ENCODE data around the gene GPX4.

GPX4 gene

DNA sequence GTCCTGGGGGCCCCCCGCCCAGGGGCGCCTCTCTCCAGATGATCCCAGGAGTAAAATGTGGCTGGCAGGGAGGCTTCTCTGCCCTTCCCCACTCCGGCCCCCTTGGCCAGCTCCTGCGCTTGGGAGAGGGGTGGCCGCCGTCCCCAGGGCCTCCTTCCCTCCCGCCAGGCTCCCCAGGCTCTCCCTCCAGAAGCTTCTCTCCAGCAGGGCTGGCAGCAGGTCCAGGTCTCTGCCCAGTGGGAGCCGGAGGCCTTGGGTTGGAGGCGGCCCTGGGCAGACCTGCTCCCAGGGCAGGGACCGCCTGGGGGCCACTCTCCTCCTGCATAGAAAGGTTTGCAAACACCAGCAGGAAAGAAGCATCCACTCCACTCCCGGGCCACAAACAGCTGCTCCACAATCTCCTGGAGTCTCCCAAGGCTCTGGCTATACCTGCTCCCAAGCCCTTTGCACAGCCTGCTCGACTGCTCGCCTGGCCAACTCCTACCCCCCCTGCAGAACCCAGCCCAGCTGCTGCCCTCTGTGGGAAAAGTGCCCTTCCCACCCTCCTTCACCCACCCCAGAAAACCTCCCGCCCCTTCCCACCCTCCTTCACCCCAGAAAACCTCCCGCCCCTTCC, 44.2 kb downstream of the GPX4 start:
- no peak overlapping the region for H3K4me3 ChIP-seq (ENCODE audit: low read depth, low read length)
- TF ChIP-seq, protein P1, sequence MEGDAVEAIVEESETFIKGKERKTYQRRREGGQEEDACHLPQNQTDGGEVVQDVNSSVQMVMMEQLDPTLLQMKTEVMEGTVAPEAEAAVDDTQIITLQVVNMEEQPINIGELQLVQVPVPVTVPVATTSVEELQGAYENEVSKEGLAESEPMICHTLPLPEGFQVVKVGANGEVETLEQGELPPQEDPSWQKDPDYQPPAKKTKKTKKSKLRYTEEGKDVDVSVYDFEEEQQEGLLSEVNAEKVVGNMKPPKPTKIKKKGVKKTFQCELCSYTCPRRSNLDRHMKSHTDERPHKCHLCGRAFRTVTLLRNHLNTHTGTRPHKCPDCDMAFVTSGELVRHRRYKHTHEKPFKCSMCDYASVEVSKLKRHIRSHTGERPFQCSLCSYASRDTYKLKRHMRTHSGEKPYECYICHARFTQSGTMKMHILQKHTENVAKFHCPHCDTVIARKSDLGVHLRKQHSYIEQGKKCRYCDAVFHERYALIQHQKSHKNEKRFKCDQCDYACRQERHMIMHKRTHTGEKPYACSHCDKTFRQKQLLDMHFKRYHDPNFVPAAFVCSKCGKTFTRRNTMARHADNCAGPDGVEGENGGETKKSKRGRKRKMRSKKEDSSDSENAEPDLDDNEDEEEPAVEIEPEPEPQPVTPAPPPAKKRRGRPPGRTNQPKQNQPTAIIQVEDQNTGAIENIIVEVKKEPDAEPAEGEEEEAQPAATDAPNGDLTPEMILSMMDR (IDR thresholded peaks at IDR 0.05; ENCODE audit: borderline replicate concordance, insufficient read depth, low read depth, low read length): no peak

DNA sequence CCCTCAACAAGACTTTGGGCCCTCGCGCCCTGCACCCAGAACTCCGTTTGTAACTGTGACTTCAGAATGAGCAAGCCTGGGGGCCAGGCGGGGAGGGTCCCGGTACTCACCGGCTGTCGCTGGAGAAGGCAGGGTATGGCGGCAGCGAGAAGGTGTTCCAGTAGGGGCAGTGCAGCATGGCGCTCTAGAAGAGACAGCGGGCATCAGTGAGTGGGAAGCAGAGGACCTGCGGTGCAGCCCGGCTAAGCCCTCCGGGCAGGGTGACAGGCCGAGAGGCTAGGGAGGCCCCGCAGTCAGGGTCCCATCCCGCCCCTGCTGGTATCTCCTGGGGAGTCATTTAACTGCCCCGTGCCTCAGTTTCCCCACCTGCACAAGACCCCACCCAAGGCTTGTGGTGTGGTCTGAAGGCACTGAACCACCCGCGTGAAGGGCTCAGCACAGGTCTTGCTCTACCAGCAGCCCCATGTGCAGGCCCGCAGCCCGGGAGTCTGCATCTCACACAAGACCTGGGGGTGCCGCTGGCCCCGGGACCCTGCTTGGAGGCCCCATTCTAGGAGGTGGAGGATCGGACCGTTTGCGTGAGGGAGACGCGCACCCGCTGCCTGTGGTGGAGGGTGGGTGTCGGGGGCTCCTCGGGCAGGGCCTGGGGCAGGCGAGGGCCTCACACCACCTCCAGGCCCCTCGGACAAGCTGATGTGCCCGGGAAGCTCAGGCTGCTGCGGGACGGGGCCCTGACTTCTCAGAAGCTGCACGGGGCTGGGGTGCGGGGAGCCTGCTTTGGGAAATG, 45.7 kb downstream of the GPX4 start:
- TF ChIP-seq, protein P1 (IDR thresholded peaks at IDR 0.05; ENCODE audit: borderline replicate concordance, insufficient read depth, low read depth, low read length): no peak

DNA sequence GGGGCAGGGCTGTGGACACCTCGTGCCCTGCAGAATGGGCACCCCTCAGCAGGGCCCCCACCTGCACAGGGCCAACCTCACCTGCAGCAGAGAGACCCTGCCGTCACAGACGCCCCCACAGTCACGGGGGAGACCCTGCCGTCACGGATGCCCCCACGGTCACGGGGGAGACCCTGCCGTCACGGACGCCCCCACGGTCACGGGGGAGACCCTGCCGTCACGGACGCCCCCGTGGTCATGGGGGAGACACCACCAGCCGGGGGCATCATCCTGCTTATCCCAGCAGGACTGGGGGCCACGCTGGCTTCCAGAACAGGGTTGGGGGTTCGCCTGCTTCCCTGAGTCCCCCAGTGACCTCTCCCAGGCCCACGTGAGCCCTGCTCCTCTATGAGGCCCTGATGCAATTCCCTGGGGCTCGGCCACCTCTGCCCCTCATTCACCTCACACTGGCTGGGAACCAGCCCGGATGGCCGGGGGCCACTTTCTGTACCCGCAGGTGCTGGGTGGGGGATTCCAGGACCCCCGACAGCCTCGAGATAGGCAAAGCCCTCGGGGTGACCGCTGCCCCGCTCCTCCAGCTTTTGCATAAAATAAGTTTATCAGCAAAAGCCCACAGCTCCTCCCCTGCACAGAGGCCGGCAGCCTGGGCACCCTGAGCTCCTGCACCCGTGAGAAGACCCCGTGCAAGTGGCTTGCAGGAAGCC, 46.7 kb downstream of the GPX4 start:
- H3K4me3 ChIP-seq (ENCODE audit: low read depth, low read length): no peak overlapping the region
- TF ChIP-seq, protein P1 (IDR thresholded peaks at IDR 0.05; ENCODE audit: borderline replicate concordance, insufficient read depth, low read depth, low read length): no peak

More for the DNA sequence above, 45.7 kb downstream of the GPX4 start:
- no peak overlapping the region for H3K4me3 ChIP-seq (ENCODE audit: low read depth, low read length)

DNA sequence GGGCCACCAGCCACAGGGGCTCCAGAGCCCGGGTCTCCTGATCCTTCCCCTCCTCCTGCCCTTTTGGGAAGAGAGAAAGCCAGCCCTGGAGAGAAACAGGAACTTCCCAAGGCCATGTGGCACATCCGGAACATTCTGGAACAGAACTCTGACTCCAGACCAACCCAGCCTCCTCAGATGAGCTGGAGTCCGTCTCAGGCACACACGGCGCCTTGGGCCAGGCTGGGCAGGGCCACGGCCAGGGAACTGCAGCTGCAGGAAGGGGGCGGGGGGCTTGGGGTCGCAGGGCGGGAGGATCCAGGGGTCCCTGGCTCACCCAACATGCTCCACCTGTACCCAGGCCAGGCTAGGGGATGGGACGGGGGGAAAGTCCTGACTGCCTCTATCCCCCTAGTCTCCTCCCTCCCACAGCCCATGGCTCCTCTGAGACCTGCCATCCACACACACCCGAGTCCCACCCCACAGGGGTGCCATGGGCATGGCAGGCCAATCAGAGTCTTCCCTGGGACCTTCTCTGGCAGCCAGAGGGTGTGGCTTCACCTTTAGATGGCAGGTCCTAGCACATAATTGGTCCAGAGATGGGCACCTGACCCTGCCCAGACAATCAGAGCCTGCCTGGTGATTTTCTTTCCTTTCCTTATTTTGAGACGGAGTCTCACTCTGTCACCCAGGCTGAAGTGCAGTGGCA, 47.4 kb downstream of the GPX4 start:
- H3K4me3 ChIP-seq (ENCODE audit: low read depth, low read length): no peak overlapping the region
- TF ChIP-seq, protein P1 (IDR thresholded peaks at IDR 0.05; ENCODE audit: borderline replicate concordance, insufficient read depth, low read depth, low read length): no peak

DNA sequence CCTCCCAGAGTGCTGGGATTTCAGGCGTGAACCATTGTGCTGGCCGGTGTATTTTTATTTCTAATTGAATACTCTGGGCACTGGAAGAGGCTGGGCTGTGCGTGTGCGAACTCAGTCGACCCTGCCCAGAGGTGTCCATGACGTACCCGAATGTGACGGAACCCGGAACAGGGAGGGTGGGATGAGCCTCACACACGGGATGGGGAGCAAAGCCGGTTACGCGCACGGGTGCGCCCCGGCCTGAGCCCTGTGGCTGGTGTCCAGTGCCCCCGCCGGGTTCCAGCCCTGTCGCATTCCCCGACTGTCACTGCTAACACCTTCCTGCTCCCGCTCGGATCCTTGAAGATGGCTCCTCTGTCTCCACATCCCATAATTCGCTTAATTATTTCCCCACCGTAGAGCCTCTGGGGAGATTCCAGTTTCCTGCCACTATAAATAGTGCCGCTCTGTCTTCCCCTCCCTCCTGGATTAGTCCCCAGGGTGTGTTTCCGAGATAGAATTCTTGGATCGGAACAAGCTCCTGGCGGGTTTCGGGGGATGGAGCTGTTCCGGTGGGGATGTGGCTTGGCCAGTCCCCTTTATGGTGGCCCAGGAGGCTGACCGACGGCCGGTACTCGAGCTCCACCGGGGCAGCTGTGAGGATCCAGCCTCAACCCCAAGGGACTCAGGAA, 48.3 kb downstream of the GPX4 start:
- H3K4me3 ChIP-seq (ENCODE audit: low read depth, low read length): no peak overlapping the region
- TF ChIP-seq, protein P1 (IDR thresholded peaks at IDR 0.05; ENCODE audit: borderline replicate concordance, insufficient read depth, low read depth, low read length): no peak

DNA sequence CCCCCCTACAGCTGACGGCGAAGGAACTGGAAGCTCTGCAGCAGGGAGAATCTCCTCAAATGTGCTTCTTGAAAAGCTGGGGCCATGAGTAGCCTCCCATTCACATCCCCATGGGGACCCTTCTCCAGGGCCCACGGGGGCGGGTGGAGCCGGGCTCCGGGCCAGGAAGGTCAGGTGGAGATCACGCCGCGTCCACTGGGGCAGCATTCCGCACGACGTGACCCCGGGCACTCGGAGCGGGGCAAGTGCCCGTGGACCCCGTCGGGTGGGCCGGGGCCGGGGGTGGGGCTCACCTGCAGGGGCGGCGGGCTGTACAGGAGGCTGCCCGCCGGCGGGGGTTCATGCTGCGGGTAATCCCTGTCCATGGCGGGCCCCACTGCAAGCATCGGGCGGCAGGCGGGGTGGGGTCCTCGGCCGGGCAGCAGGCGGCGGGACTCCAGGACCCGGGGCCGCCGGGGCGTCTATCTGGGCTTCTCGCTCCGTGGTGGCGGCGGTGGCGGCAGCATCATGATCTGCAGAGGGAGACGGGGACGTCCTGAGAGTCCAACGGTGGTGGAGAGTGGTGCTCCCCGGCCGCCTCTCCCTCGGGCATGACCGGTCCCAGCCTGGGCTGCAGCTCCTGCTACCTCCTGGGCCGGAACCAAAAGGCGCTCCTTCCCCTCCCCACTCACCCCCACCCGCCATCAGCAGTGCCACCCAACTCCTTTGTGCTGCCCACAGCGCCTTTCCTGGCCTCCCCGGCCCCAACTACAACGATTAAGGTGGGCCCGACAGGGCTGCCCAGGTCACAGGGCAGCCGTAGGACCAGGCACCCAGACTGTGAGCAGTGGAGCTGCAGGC, 50.3 kb downstream of the GPX4 start:
- H3K4me3 ChIP-seq (ENCODE audit: low read depth, low read length): no peak overlapping the region
- TF ChIP-seq, protein P1 (IDR thresholded peaks at IDR 0.05; ENCODE audit: borderline replicate concordance, insufficient read depth, low read depth, low read length): no peak

Measured in GM12875 (cell line).